HG03354 (cell line): ENCODE results near the gene NEK3.
"Not testable (repeated sequence)": the region's sequence is repeated elsewhere in the genome, so short reads cannot be mapped to it uniquely, and the experiment has no call there.

Experiments used
- ATAC-seq: cut with Tn5 transposase; IDR thresholded peaks from one replicate; pipeline ENCODE4 v1.9.1; 2021; ENCODE audit warnings: mild to moderate bottlenecking; ENCODE audit not compliant: unreplicated experiment, poor library complexity, severe bottlenecking

Gene NEK3

GRCh38 chr13:52127378-52127777, 32.0 kb downstream of the NEK3 start:
- peak; percentile 15 for ATAC-seq

DNA sequence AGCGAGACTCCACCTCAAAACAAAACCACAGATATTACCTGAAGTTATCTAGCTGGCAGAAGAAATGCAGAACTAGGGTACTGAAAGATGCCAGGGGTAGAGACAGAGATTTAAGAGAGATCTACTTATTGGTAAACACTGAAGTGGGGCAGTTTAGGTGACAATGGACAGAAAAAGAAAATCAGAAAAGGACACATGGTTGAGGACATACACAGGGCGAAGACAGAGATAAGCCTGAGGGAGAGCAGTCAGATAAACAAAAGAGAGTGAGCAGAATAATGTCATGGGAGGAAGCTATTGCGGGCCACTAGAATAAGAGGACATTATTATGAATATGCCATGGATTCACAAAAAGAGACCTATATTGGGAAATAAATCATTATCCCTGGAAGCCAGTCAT, 33.9 kb downstream of the NEK3 start:
- no peak for ATAC-seq

DNA sequence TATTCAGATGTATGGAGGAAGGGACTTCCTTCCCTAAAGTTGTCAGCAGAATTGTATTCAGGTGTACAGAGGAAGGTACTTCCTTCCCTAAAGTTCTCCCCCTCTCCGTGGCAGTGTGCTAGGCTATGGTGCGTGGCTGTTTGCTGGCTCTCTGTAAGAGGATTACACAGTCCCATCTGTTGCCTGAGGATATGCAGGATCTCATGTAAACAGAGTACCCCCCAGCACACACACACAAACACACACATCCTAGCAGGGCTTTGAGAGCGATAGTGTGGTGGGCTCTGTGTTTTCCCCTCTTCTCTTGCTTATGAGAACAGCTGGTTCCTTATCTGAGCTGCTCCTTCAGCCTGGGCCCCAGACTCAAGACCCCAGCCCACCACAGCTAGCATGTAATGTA, 40.8 kb downstream of the NEK3 start:
- no peak for ATAC-seq

- ATAC-seq: no peak
Measured at GRCh38 chr13:52118095-52118494, 41.3 kb downstream of the NEK3 start.

DNA sequence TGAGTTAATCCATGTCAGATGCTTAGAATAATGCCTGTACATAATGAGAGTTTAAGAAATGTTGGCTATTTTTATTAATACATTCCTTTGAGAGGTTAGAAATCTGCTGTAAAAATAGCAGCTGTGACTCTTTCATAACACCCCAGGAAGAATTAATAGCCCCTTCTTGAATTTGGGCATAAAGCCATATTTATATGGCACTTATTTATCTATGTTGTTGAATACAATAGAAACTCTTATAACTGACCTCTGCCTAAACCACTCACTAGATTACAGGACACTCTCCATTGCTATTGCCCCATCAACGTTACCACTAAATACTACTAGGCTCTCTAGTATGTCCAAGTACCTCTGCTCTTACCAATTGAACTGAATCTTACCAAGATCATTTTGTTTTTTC, 46.8 kb downstream of the NEK3 start:
- no peak for ATAC-seq

GRCh38 chr13:52109116-52109670, 50.2 kb downstream of the NEK3 start:
- ATAC-seq: no peak

DNA sequence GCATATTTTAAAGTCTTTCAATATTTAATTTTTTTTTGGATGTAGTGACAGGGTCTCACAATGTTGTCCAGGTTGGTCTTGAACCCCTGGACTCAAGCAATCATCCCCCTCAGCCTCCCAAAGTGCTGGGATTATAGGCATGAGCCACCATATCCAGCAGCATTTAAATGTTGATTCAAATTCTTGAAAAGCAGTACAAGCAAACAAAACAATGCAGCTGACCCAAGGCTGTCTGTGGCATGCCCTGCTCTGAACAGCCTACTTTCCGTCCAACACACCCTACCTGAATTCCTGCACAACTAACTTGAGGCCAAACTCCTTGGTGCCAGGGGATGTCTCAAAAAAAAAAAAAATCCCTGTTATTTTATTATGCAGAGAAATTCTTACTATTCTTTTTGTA, 53.6 kb downstream of the NEK3 start:
- no peak for ATAC-seq

DNA sequence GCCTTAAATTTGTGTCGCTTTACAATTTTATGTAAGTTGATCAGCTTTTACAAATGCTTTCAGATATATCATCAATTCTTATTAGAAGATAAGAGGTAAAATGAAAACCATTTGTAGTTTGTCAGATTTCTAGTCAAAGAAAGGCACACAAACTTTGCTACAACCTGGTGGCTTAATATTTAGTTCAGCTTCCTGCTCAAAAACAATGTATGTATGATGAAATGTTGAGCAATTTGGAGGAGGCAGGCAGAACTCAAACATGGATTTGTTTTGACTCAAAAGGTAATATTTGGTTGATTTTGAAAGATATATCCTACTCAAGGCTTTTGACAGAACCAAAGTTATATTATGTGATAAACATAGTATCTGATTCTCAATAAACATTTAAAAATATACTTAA, 54.8 kb downstream of the NEK3 start:
- ATAC-seq: no peak

GRCh38 chr13:52103386-52103785, 56.0 kb downstream of the NEK3 start:
- no peak for ATAC-seq

- ATAC-seq: not testable (repeated sequence)
Measured at GRCh38 chr13:52102423-52102822, 57.0 kb downstream of the NEK3 start.

DNA sequence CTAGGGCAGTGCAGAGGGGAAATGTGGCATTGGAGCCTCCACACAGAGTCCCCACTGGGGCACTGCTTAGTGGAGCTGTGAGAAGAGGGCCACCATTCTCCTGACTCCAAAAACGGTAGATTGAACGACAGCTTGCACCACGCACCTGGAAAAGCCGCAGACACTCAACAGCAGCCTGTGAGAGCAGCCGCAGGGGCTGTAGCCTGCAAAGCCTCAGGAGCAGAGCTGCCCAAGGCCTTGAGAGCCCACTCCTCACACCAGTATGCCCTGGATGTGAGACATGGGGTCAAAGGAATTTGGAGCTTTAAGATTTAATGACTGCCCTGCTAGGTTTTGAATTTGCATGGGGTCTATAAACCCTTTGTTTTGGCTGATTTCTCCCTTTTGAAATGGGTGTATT, 62.2 kb downstream of the NEK3 start:
- no peak for ATAC-seq

GRCh38 chr13:52096748-52097147, 62.6 kb downstream of the NEK3 start:
- ATAC-seq: no peak

GRCh38 chr13:52096062-52096461, 63.3 kb downstream of the NEK3 start:
- ATAC-seq: no peak

DNA sequence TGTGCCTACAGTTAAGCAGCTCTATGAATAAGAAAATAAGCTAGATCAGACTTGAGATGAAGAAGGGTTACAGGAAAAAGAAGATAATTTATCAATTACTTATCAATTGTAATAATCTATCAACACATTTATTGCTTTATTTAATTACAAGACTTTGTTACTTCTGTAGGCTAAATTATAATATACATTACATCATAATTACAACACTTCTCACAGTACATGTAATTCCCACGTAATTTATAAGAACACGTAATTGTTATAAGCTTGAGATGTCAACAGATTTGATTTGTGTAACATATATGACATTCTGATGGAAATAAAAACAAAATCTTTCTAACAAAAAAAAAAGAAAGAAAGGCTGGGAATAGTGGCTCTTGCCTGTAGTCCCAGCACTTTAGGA, 67.3 kb downstream of the NEK3 start:
- ATAC-seq: no peak

DNA sequence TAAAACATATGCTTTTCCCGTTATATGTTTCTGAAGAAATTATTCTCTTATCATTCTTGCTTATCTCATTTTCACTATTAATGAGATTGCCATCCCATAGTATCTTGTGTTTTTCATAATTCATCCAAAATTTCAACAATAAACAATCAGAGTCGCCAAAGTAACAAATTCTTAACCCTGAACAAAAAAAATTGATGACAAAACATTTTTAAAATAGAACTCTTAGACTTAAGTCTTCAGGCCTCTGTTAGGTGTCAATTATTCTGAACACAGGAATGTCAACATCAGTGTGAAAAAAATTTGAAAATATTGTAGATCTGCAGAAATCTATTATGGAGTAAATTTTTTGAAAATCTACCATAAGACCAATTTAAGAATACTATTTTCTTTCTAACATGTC, 67.9 kb downstream of the NEK3 start:
- no peak for ATAC-seq

DNA sequence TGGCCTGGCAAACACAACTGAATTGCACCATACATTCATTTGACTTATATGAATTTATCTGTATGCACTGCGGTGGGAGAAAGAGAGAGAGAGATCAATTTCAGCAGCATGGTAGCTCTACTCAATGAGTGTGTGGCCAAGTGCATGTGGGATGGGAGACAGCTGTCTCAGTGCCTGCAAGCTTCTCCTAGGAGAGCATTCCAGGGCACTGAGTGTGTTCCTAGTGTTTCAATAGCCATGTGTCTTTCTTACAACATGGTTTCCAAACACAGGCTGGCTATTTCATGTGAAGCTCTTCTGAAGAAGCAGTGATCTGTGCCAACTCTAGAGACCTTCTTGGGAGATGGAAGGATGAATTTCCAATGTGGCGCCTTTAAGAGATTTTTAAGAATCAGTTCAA, 74.0 kb downstream of the NEK3 start:
- ATAC-seq: no peak

- ATAC-seq: not testable (repeated sequence)
Measured at GRCh38 chr13:52084981-52085380, 74.4 kb downstream of the NEK3 start.
